PFSK-1 (cell line): ENCODE measurements around the gene PCED1A.

Experiments
- POLR2AphosphoS5 ChIP-seq: IDR thresholded peaks from 2 replicates; pipeline ENCODE4 v1.6.1; 2012; ENCODE audit warnings: low read depth, mild to moderate bottlenecking, control low read depth, low read length, moderate library complexity
- TAF1 ChIP-seq: IDR thresholded peaks from 2 replicates; pipeline ENCODE4 v1.6.1; 2012; ENCODE audit warnings: low read length, control low read depth, borderline replicate concordance; ENCODE audit not compliant: insufficient read depth

GRCh38 chr20:2847802-2848201, 7.3 kb upstream of the PCED1A start:
- TF ChIP-seq TAF1 = no peak
- no peak for TF ChIP-seq POLR2AphosphoS5
